Stimulated activated CD8-positive, alpha-beta memory T cell treated with anti-CD3 and anti-CD28 coated beads, Interleukin-4, amount 100 ng/mL, for 24 hours (primary cell): ENCODE data around the gene ZNF219.
"Not testable (repeated sequence)": the region's sequence is repeated elsewhere in the genome, so short reads cannot be mapped to it uniquely, and the experiment has no call there.

Source experiments
- DNase-seq: peaks from one replicate; pipeline ENCODE4 v3.0.0-alpha.2; 2020; ENCODE audit warnings: low read depth

Gene ZNF219

DNA sequence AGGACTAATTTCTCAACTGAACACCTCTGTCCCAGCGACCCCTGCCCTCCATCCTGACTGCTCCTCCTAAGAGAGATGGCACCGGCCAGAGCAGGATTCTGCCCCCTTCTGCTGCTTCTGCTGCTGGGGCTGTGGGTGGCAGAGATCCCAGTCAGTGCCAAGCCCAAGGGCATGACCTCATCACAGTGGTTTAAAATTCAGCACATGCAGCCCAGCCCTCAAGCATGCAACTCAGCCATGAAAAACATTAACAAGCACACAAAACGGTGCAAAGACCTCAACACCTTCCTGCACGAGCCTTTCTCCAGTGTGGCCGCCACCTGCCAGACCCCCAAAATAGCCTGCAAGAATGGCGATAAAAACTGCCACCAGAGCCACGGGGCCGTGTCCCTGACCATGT, 55.5 kb downstream of the ZNF219 start:
- DNase-seq, result no peak

DNA sequence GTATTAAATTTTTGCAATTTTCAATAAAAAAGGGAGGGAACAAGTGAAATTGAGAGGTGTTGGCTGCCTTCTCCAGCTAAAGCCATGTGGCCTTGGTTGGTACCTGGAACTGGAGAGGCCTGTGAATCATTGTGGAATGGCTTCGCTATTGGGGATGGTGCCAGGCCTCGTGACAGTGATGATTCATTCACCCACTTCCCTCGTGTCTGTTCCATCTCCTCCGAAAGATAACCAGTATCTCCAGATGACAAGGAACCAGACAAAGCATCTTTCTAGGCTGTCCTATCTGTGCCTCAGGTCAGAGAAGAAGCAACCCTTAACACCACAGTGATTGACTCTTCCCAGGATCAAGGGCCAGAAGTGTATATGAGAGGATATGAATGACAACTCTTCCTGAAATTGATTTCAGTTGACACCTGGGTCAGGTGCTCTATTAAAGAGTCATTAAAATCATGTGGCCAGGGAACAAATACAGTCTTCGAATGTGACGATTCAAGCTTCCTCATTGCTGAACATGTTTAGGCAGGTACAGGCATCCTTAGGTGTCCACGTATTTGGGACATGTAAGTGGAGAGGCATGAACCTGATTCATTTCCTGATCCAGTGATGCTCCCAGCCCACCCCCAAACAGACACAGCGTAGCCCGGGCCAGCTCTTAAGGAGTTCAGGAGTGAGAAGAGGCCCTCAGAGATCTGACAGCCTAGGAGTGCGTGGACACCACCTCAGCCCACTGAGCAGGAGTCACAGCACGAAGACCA, 56.6 kb downstream of the ZNF219 start, which contains the start of gene RNASE7:
RNASE7 (plus strand) TSS at position 687 of the 758 bp plus-strand sequence. CDS start 631 bp downstream, outside the sequence.
- DNase-seq, result no peak

DNA sequence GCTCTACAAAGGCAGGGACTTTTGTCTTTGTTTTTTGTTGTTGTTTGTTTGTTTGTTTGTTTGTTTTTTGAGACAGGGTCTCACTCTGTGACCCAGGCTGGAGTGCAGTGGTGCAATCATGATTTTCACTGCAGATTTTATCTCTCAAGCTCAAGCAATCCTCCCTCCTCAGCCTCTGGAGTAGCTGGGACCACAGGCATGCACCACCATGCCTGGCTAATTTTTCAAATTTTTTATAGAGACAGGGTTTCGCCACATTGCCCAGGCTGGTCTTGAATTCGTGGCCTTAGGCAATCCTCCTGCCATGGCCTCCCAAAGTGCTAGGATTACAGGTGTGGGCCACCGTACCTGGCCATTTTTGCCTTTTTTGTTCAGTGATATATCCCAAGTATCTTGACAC, 57.5 kb downstream of the ZNF219 start:
- not testable (repeated sequence) for DNase-seq

DNA sequence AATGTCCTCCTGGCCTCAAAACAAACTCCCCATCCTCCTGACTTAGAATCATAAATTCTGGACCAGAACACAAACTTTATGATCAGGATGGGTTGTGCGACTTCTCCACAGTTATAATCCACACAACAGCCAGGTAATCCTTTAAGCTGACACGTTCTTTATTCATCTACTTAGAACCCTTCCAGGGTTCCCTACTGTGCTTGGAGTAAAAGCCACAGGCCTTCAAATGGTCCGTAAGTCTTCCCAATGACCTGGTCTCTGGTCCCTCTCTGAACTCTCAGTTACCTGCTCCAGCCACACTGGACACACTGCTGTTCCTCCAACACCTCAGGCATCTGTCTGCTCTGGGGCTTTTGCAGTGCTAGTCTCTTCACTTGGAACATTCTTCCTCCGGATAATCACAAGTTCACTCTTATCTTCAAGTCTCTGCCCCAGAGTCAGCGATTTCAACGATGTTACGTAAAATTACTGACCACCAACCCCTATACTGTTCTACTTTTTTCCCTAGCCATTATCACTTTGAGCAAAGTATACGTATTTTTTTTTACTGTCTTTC, 58.0 kb downstream of the ZNF219 start:
- DNase-seq, result no peak
